MM.1S (cell line): ENCODE data around the gene GTF2F2.

Experiments used
- DNase-seq: peaks from one replicate; pipeline ENCODE4 v3.0.0-alpha.2; 2015
- H2AFZ ChIP-seq: fragments of 300-600 bp; sonication (generic); 2 replicates; pipeline ENCODE4 v1.6.0; 2016; ENCODE audit warnings: antibody characterized with exemption, low read length
- H3F3A ChIP-seq: fragments of 300-600 bp; sonication (generic); 2 replicates; pipeline ENCODE4 v1.6.1; 2016; ENCODE audit warnings: mild to moderate bottlenecking, antibody characterized with exemption, low read length, moderate library complexity, mixed read lengths; ENCODE audit not compliant: insufficient read depth
- H3K27ac ChIP-seq: fragments of 300-600 bp; sonication (generic); 2 replicates; pipeline ENCODE4 v1.5.1; 2016; ENCODE audit warnings: mild to moderate bottlenecking, low read length
- H3K27me3 ChIP-seq: fragments of 300-600 bp; sonication (generic); replicated peaks from 2 replicates; pipeline ENCODE4 v1.6.0; 2016; ENCODE audit warnings: low read length; ENCODE audit not compliant: insufficient read depth
- H3K36me3 ChIP-seq: fragments of 300-600 bp; sonication (generic); replicated peaks from 2 replicates; pipeline ENCODE4 v1.6.1; 2016; ENCODE audit warnings: mild to moderate bottlenecking, low read length, mixed read lengths; ENCODE audit not compliant: insufficient read depth
- H3K4me1 ChIP-seq: fragments of 300-600 bp; sonication (generic); 2 replicates; pipeline ENCODE4 v1.6.1; 2016; ENCODE audit warnings: low read length, mixed read lengths
- H3K4me2 ChIP-seq: fragments of 300-600 bp; sonication (generic); 2 replicates; pipeline ENCODE4 v1.6.0; 2016; ENCODE audit warnings: low read depth, low read length
- H3K4me3 ChIP-seq: fragments of 300-600 bp; sonication (generic); 2 replicates; pipeline ENCODE4 v1.5.1; 2016; ENCODE audit warnings: low read length, mixed read lengths
- H3K79me2 ChIP-seq: fragments of 300-600 bp; sonication (generic); 2 replicates; pipeline ENCODE4 v1.6.1; 2016; ENCODE audit warnings: mixed run types, low read length, mixed read lengths
- H3K9ac ChIP-seq: fragments of 300-600 bp; sonication (generic); 2 replicates; pipeline ENCODE4 v1.6.1; 2016; ENCODE audit warnings: low read length, mixed read lengths
- H3K9me2 ChIP-seq: fragments of 300-600 bp; sonication (generic); replicated peaks from 2 replicates; pipeline ENCODE4 v1.6.1; 2016; ENCODE audit warnings: mild to moderate bottlenecking, low read length, mixed read lengths; ENCODE audit not compliant: insufficient read depth
- H3K9me3 ChIP-seq: fragments of 300-600 bp; sonication (generic); replicated peaks from 2 replicates; pipeline ENCODE4 v1.6.1; 2016; ENCODE audit warnings: mild to moderate bottlenecking, low read length, mixed read lengths; ENCODE audit not compliant: insufficient read depth
- H4K20me1 ChIP-seq: fragments of 300-600 bp; sonication (generic); 2 replicates; pipeline ENCODE4 v1.6.1; 2016; ENCODE audit warnings: mild to moderate bottlenecking, low read length, moderate library complexity, mixed read lengths; ENCODE audit not compliant: insufficient read depth
- CTCF ChIP-seq: fragments of 300-600 bp; sonication (generic); IDR thresholded peaks from 2 replicates; pipeline ENCODE4 v1.5.1; 2016; ENCODE audit warnings: antibody characterized with exemption, low read length, mixed read lengths
- EZH2 ChIP-seq: fragments of 300-600 bp; sonication (generic); optimal IDR thresholded peaks from 2 replicates; pipeline ENCODE3; 2017; ENCODE audit warnings: low read depth, mild to moderate bottlenecking, antibody characterized with exemption, low read length, mixed read lengths
- EZH2phosphoT487 ChIP-seq: fragments of 300-600 bp; sonication (generic); IDR thresholded peaks from 2 replicates; pipeline ENCODE4 v1.6.1; 2018; ENCODE audit warnings: antibody characterized with exemption, low read length

Gene GTF2F2

GRCh38 chr13:45231305-45231704, 111.0 kb downstream of the GTF2F2 start:
- Histone ChIP-seq H3F3A (no peaks in the 10 kb centered on the region), H3K79me2 (no peaks in the 10 kb centered on the region), H3K9ac (no peak overlapping the region), H4K20me1 (no peaks in the 10 kb centered on the region), H3K4me2 (no peak overlapping the region), H3K4me3 (no peak overlapping the region), H3K36me3 (no peaks in the 10 kb centered on the region), H3K9me3 (no peaks in the 10 kb centered on the region), H3K27ac (no peak overlapping the region), H3K27me3 (no peaks in the 10 kb centered on the region), H3K9me2 (no peaks in the 10 kb centered on the region), H2AFZ (no peak overlapping the region), H3K4me1 (no peaks in the 10 kb centered on the region)
- TF ChIP-seq EZH2 (no peak), CTCF (no peak), EZH2phosphoT487 (no peak)
- DNase-seq: no peak

DNA sequence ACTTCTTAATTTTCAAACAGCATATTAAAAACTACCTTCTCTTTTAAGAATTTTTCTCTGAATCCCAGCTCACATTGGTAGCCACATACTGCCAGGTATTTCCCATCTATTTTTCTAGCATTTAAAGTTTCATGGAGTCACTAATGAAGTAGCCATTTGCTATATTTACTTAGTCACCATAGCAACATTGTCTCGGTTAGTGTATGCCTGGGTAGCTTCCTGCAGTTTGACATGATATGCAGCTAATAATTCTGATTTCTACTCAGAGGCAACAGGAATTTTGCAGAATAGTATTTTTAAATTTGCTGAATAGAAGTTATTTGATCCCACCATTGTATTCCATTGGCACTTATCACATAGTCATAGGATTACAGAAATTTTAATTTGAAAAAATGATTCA, 111.4 kb downstream of the GTF2F2 start:
- Histone ChIP-seq H3K4me2 (no peak overlapping the region), H3F3A (no peaks in the 10 kb centered on the region), H3K79me2 (no peaks in the 10 kb centered on the region), H3K9me2 (no peaks in the 10 kb centered on the region), H3K27me3 (no peaks in the 10 kb centered on the region), H3K9ac (no peak overlapping the region), H3K9me3 (no peaks in the 10 kb centered on the region), H3K36me3 (no peaks in the 10 kb centered on the region), H3K4me3 (no peak overlapping the region), H4K20me1 (no peaks in the 10 kb centered on the region), H3K4me1 (no peaks in the 10 kb centered on the region), H3K27ac (no peak overlapping the region), H2AFZ (no peak overlapping the region)
- no peak for TF ChIP-seq EZH2phosphoT487
- TF ChIP-seq CTCF: no peak
- TF ChIP-seq EZH2: no peak
- DNase-seq: no peak

DNA sequence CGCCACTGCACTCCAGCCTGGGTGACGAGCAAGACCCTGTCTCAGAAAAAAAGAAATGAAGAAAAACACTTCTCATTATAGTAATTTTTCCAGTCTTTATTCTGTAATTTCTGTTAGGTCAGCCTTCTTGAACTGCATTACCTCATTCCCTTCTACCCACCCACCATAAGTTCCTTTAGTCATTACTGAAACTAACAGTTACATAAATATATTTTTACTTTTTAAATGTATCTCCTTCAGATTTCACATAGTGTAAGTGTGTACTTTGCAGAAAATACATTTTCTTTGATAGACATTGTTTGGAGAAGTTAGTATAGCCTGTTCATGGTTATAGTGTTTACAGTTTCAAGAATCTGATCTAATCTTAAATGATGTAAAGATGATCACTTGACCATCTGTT, 112.3 kb downstream of the GTF2F2 start:
- no peaks in the 10 kb centered on the region for H4K20me1 ChIP-seq
- no peak overlapping the region for H3K27ac ChIP-seq
- H3K4me2 ChIP-seq: no peak overlapping the region
- no peaks in the 10 kb centered on the region for H3F3A ChIP-seq
- no peaks in the 10 kb centered on the region for H3K36me3 ChIP-seq
- H3K79me2 ChIP-seq: no peaks in the 10 kb centered on the region
- H3K9ac ChIP-seq: no peak overlapping the region
- H3K9me2 ChIP-seq: no peaks in the 10 kb centered on the region
- TF ChIP-seq EZH2: no peak
- no peak for TF ChIP-seq EZH2phosphoT487
- TF ChIP-seq CTCF: no peak
- no peaks in the 10 kb centered on the region for H3K9me3 ChIP-seq
- H3K4me1 ChIP-seq: no peaks in the 10 kb centered on the region
- H2AFZ ChIP-seq: no peak overlapping the region
- H3K27me3 ChIP-seq: no peaks in the 10 kb centered on the region
- DNase-seq: no peak
- no peak overlapping the region for H3K4me3 ChIP-seq
